WTC11 (cell line): ENCODE measurements around the gene GJC1. TPM values are rescaled to one million over a fixed set of nuclear protein-coding genes. Genes with fewer than 3 reads are reported as not detected.

Experiments used
- ATAC-seq: fragments of 200-7000 bp; cut with Tn5 transposase; 2 replicates; pipeline ENCODE4 v1.10.0; 2021; ENCODE audit warnings: mild to moderate bottlenecking, moderate library complexity
- CTCF ChIA-PET: fragments of 300-600 bp; sonication (Branson Sonifier 250); formaldehyde crosslinking; loops from one replicate; lab custom pipeline; 2021; ENCODE audit warnings: antibody characterized with exemption; lab: Charles Lee
- POLR2A ChIA-PET: fragments of 350-600 bp; sonication (Branson Sonifier 250); formaldehyde crosslinking; loops from one replicate; lab custom pipeline; 2021; ENCODE audit warnings: antibody characterized with exemption; lab: Charles Lee
- DNase-seq: peaks from one replicate; pipeline ENCODE4 v3.0.0; 2021; ENCODE audit warnings: low spot score
- H3K27ac Mint-ChIP-seq: 2 replicates; pipeline ENCODE4 v1.8.0; 2021; ENCODE audit warnings: mixed read lengths
- H3K27me3 Mint-ChIP-seq: 2 replicates; pipeline ENCODE4 v1.8.0; 2021; ENCODE audit warnings: low read depth, mild to moderate bottlenecking, moderate library complexity, mixed read lengths
- H3K36me3 Mint-ChIP-seq: 2 replicates; pipeline ENCODE4 v1.8.0; 2021; ENCODE audit warnings: mixed read lengths
- H3K4me1 Mint-ChIP-seq: 2 replicates; pipeline ENCODE4 v1.8.0; 2022; ENCODE audit warnings: mixed read lengths
- H3K4me3 Mint-ChIP-seq: 2 replicates; pipeline ENCODE4 v1.8.0; 2021; ENCODE audit warnings: mild to moderate bottlenecking, moderate library complexity, mixed read lengths
- H3K9me3 Mint-ChIP-seq: 2 replicates; pipeline ENCODE4 v1.8.0; 2021; ENCODE audit warnings: mixed read lengths
- AFF4 ChIP-seq: sonication (generic); formaldehyde crosslinking; IDR thresholded peaks from 2 replicates; pipeline ENCODE4 v1.8.1; 2023; ENCODE audit warnings: mild to moderate bottlenecking, missing genetic modification reagents, borderline replicate concordance
- ATF2 ChIP-seq: sonication (generic); formaldehyde crosslinking; IDR thresholded peaks from 2 replicates; pipeline ENCODE4 v1.8.1; 2022; ENCODE audit warnings: low read depth, missing genetic modification reagents, borderline replicate concordance
- ATF3 ChIP-seq: sonication (generic); formaldehyde crosslinking; conservative IDR thresholded peaks from 2 replicates; pipeline ENCODE4 v1.8.1; 2022; ENCODE audit warnings: mild to moderate bottlenecking, missing genetic modification reagents
- GRHL2 ChIP-seq: fragments of 250-450 bp; sonication (Bioruptor Pico); IDR thresholded peaks from 2 replicates; pipeline ENCODE4 v1.8.0; 2022; ENCODE audit warnings: mild to moderate bottlenecking, moderate library complexity; ENCODE audit not compliant: insufficient replicate concordance, severe bottlenecking
- HMGXB4 ChIP-seq: sonication (generic); formaldehyde crosslinking; IDR thresholded peaks from 2 replicates; pipeline ENCODE4 v1.8.1; 2023; ENCODE audit warnings: mild to moderate bottlenecking, moderate library complexity, missing genetic modification reagents
- ZNF423 ChIP-seq: fragments of 250-450 bp; sonication (Bioruptor Pico); IDR thresholded peaks from 2 replicates; pipeline ENCODE4 v2.1.2; 2022; ENCODE audit warnings: mild to moderate bottlenecking, moderate library complexity
- ZNF671 ChIP-seq: fragments of 250-450 bp; sonication (Bioruptor Pico); IDR thresholded peaks from 2 replicates; pipeline ENCODE4 v1.8.0; 2021; ENCODE audit warnings: mild to moderate bottlenecking
- total RNA-seq: library from RNA; stranded (reverse); gene quantifications from 3 replicates; pipeline ENCODE4 v1.2.3, GENCODE V29; 2021
- TF ChIP-seq, protein P1 (sequence below): sonication (generic); formaldehyde crosslinking; conservative IDR thresholded peaks from 2 replicates; pipeline ENCODE4 v1.8.1; 2023; ENCODE audit warnings: mild to moderate bottlenecking, low read depth, missing genetic modification reagents, moderate library complexity
- TF ChIP-seq, protein P2 (sequence below): sonication (generic); formaldehyde crosslinking; IDR thresholded peaks from 2 replicates; pipeline ENCODE4 v1.8.1; 2023; ENCODE audit warnings: mild to moderate bottlenecking, missing genetic modification reagents, moderate library complexity

Gene GJC1
- total RNA-seq, 1 experiment from 2014 or later, result 104 TPM

DNA sequence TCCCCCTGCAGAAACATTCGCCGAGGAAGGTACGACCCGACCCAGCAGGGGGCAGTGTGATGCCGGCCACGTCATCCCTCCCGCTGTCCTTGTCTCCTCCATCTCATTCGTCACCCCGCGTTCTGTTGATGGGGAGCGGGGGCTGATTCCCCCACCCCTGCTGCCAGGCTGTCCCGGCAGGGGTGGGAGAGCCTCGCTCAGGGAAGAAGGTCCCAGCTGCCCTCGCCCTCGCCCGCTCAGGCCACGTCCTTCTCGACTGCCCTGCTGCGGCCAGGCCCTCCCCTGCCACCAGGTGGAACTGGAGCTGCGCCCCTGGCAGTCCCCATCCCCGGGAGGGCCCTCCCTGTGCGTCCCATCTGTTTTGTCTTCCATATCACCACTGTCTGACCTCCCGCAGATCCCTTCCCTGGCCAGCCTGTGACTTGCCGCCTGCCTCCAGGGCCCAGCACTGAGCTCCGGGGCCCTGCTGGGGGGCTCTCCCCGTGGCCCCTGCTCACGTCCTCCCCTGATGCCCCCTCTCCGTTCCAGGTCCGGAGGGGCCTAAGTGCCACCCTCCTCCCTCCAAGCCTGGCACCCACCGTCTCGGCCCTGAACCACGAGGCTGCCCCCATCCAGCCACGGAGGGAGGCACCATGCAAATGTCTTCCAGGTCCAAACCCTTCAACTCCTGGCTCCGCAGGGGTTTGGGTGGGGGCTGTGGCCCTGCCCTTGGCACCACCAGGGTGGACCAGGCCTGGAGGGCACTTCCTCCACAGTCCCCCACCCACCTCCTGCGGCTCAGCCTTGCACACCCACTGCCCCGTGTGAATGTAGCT, 50.7 kb downstream of the GJC1 start (continued):
- TF ChIP-seq AFF4 (CRISPR knock-in tag) (0 out of 2 replicates have a peak, but pooled peaks have one; percentile 31), GRHL2 (CRISPR knock-in tag) (no peak), ZNF423 (CRISPR knock-in tag) (peak; percentile 61), ATF3 (CRISPR knock-in tag) (no peak), HMGXB4 (CRISPR knock-in tag) (peak; percentile 48; the same call in 1 of the 2 replicates), ZNF671 (CRISPR knock-in tag) (no peak)
- TF ChIP-seq, protein P1, sequence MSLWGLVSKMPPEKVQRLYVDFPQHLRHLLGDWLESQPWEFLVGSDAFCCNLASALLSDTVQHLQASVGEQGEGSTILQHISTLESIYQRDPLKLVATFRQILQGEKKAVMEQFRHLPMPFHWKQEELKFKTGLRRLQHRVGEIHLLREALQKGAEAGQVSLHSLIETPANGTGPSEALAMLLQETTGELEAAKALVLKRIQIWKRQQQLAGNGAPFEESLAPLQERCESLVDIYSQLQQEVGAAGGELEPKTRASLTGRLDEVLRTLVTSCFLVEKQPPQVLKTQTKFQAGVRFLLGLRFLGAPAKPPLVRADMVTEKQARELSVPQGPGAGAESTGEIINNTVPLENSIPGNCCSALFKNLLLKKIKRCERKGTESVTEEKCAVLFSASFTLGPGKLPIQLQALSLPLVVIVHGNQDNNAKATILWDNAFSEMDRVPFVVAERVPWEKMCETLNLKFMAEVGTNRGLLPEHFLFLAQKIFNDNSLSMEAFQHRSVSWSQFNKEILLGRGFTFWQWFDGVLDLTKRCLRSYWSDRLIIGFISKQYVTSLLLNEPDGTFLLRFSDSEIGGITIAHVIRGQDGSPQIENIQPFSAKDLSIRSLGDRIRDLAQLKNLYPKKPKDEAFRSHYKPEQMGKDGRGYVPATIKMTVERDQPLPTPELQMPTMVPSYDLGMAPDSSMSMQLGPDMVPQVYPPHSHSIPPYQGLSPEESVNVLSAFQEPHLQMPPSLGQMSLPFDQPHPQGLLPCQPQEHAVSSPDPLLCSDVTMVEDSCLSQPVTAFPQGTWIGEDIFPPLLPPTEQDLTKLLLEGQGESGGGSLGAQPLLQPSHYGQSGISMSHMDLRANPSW, result no peak

GRCh38 chr17:44778656-44779210, 51.4 kb downstream of the GJC1 start:
- Mint-ChIP-seq H3K4me3 (peak overlapping the region; percentile 64), H3K4me1 (peaks cover 39% of the 10 kb centered on the region), H3K27ac (no peak overlapping the region), H3K27me3 (peaks cover 22% of the 10 kb centered on the region), H3K36me3 (no peaks in the 10 kb centered on the region), H3K9me3 (no peaks in the 10 kb centered on the region)
- TF ChIP-seq ATF2 (CRISPR knock-in tag), result no peak
- TF ChIP-seq, protein P2, sequence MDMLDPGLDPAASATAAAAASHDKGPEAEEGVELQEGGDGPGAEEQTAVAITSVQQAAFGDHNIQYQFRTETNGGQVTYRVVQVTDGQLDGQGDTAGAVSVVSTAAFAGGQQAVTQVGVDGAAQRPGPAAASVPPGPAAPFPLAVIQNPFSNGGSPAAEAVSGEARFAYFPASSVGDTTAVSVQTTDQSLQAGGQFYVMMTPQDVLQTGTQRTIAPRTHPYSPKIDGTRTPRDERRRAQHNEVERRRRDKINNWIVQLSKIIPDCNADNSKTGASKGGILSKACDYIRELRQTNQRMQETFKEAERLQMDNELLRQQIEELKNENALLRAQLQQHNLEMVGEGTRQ (CRISPR knock-in tag), result peak; percentile 43; the same call in 1 of the 2 replicates
- ChIA-PET CTCF (interaction anchor here (0.7 to 6.2 kb wide), 32 partner anchors 8 to 370 kb away, joined by 3 to 103 read pairs (median 6); partner anchors contain the start of genes GJC1 and HIGD1B), POLR2A (no interaction called here)
- ATAC-seq, result no peak
- DNase-seq, result no peak
